H1 (cell line): ENCODE results near the gene NLRC5. TPM values are rescaled to one million over a fixed set of nuclear protein-coding genes. Genes with fewer than 3 reads are reported as not detected.

Experiments
- CTCF ChIA-PET: fragments of 300-600 bp; sonication (Branson Sonifier 250); formaldehyde crosslinking; loops from one replicate; lab custom pipeline; 2021; ENCODE audit not compliant: partially characterized antibody; lab: Charles Lee
- POLR2A ChIA-PET: fragments of 300-600 bp; sonication (Branson Sonifier 250); formaldehyde crosslinking; loops from one replicate; lab custom pipeline; 2021; ENCODE audit warnings: inconsistent platforms; ENCODE audit not compliant: partially characterized antibody; lab: Charles Lee
- DNase-seq, 2 experiments: peaks; one replicate each; pipeline versions ENCODE4 v3.0.0 to v3.0.0-alpha.2; 2010 to 2022; ENCODE audit warnings: low spot score in 2 of 2, low read depth in 1 of 2, mixed read lengths in 1 of 2
- FAIRE-seq: peaks from 2 replicates; lab custom pipeline; 2011; peaks lifted over from hg19 to GRCh38; lab: Jason Lieb, UNC
- H2AFZ ChIP-seq: 2 replicates; pipeline ENCODE4 v1.8.1; 2012; ENCODE audit warnings: low read length, inconsistent platforms
- H2AK5ac ChIP-seq: 2 replicates; pipeline ENCODE4 v1.6.1; 2013; ENCODE audit warnings: low read depth, low read length
- H2BK120ac ChIP-seq: replicated peaks from 2 replicates; pipeline ENCODE3; 2013; ENCODE audit warnings: low read depth, low read length, inconsistent platforms
- H2BK12ac ChIP-seq: 2 replicates; pipeline ENCODE4 v1.6.1; 2013; ENCODE audit warnings: low read depth, low read length
- H2BK15ac ChIP-seq: 2 replicates; pipeline ENCODE4 v1.6.1; 2013; ENCODE audit warnings: low read length
- H2BK20ac ChIP-seq: 2 replicates; pipeline ENCODE4 v1.6.1; 2013; ENCODE audit warnings: low read length
- H2BK5ac ChIP-seq: 2 replicates; pipeline ENCODE4 v1.6.1; 2013; ENCODE audit warnings: low read depth, low read length
- H3K14ac ChIP-seq: 2 replicates; pipeline ENCODE4 v1.6.1; 2013; ENCODE audit warnings: inconsistent platforms; ENCODE audit not compliant: insufficient read length
- H3K18ac ChIP-seq: 2 replicates; pipeline ENCODE4 v1.6.1; 2013; ENCODE audit warnings: low read length; ENCODE audit errors: extremely low read depth
- H3K23ac ChIP-seq: 2 replicates; pipeline ENCODE4 v1.6.1; 2013; ENCODE audit warnings: inconsistent platforms; ENCODE audit not compliant: insufficient read length
- H3K23me2 ChIP-seq: 2 replicates; pipeline ENCODE4 v1.6.1; 2013; ENCODE audit warnings: low read depth, low read length
- H3K27ac ChIP-seq: 2 replicates; pipeline ENCODE4 v1.6.1; 2011; ENCODE audit warnings: low read depth, low read length, inconsistent platforms
- H3K27me3 ChIP-seq, 4 experiments: replicated peaks in 1 of 4; 1 replicate in 1 of 4; 2 replicates in 3 of 4; pipeline versions ENCODE4 v1.6.1 to v1.8.1; 2011 to 2013; ENCODE audit warnings: low read length in 3 of 4, mild to moderate bottlenecking in 3 of 4, inconsistent platforms in 2 of 4, mixed read lengths in 2 of 4, moderate library complexity in 1 of 4; ENCODE audit not compliant: control insufficient read depth in 3 of 4, insufficient read depth in 3 of 4; ENCODE audit errors: extremely low read depth in 1 of 4
- H3K36me3 ChIP-seq, 4 experiments: 2 replicates each; pipeline versions ENCODE4 v1.6.1 to v1.8.1; 2011 to 2013; ENCODE audit warnings: mild to moderate bottlenecking in 4 of 4, low read length in 3 of 4, moderate library complexity in 2 of 4, control low read depth in 1 of 4, inconsistent platforms in 1 of 4; ENCODE audit not compliant: insufficient read depth in 4 of 4, control insufficient read depth in 2 of 4
- H3K4ac ChIP-seq: replicated peaks from 2 replicates; pipeline ENCODE3; 2013; ENCODE audit warnings: low read length, low read depth, mixed read lengths, inconsistent platforms; ENCODE audit not compliant: insufficient read length
- H3K4me1 ChIP-seq, 4 experiments: replicated peaks in 1 of 4; 1 replicate in 1 of 4; 2 replicates in 3 of 4; pipeline versions ENCODE4 v1.6.1 to v1.8.1; 2011 to 2013; ENCODE audit warnings: low read length in 3 of 4, inconsistent platforms in 2 of 4, mixed read lengths in 1 of 4; ENCODE audit not compliant: insufficient read depth in 4 of 4, control insufficient read depth in 3 of 4
- H3K4me2 ChIP-seq, 2 experiments: 2 replicates each; pipeline versions ENCODE4 v1.6.1 to v1.8.1; 2011 to 2013; ENCODE audit warnings: low read depth in 2 of 2, low read length in 2 of 2, control low read depth in 1 of 2, inconsistent platforms in 1 of 2, mild to moderate bottlenecking in 1 of 2; ENCODE audit not compliant: insufficient read depth in 1 of 2
- H3K4me3 ChIP-seq, 4 experiments: fragments of 200-600, 300-600 bp in 1 of 4; sonication (generic), shearing (Covaris generic), sonication (Bioruptor Twin) in 1 of 4; 2 replicates each; pipeline versions ENCODE4 v1.5.1 to v1.8.1; 2011 to 2016; ENCODE audit warnings: low read length in 4 of 4, low read depth in 3 of 4, control low read depth in 2 of 4, inconsistent platforms in 2 of 4, mild to moderate bottlenecking in 2 of 4, mixed read lengths in 1 of 4, moderate library complexity in 1 of 4; ENCODE audit not compliant: insufficient read depth in 2 of 4; ENCODE audit errors: extremely low read depth in 1 of 4
- H3K56ac ChIP-seq: replicated peaks from 2 replicates; pipeline ENCODE3; 2013; ENCODE audit warnings: low read depth, mild to moderate bottlenecking, mixed read lengths, low read length, inconsistent platforms; ENCODE audit not compliant: insufficient read length
- H3K79me1 ChIP-seq: 2 replicates; pipeline ENCODE4 v1.6.1; 2013; ENCODE audit warnings: low read depth, low read length, control low read depth
- H3K79me2 ChIP-seq, 2 experiments: 2 replicates each; pipeline versions ENCODE4 v1.6.1 to v1.8.1; 2012 to 2013; ENCODE audit warnings: low read length in 2 of 2, mild to moderate bottlenecking in 2 of 2, inconsistent platforms in 1 of 2; ENCODE audit not compliant: insufficient read depth in 2 of 2, control insufficient read depth in 1 of 2
- H3K9ac ChIP-seq, 4 experiments: replicated peaks in 1 of 4; 1 replicate in 1 of 4; 2 replicates in 3 of 4; pipeline versions ENCODE4 v1.6.1 to v1.8.1; 2011 to 2013; ENCODE audit warnings: low read depth in 3 of 4, low read length in 3 of 4, control low read depth in 2 of 4, mild to moderate bottlenecking in 2 of 4, moderate library complexity in 2 of 4, inconsistent platforms in 1 of 4; ENCODE audit errors: extremely low read depth in 1 of 4
- H3K9me3 ChIP-seq, 2 experiments: 2 replicates each; pipeline versions ENCODE4 v1.6.1 to v1.8.1; 2012 to 2013; ENCODE audit warnings: mild to moderate bottlenecking in 2 of 2, moderate library complexity in 2 of 2, control low read depth in 1 of 2, inconsistent platforms in 1 of 2, low read depth in 1 of 2, low read length in 1 of 2, mixed read lengths in 1 of 2; ENCODE audit not compliant: insufficient read depth in 2 of 2
- H4K20me1 ChIP-seq, 2 experiments: replicated peaks in 1 of 2; 2 replicates each; pipeline versions ENCODE3 to v1.8.1; 2011 to 2013; ENCODE audit warnings: inconsistent platforms in 2 of 2, low read length in 2 of 2, mild to moderate bottlenecking in 1 of 2; ENCODE audit not compliant: insufficient read depth in 2 of 2, control insufficient read depth in 1 of 2
- H4K5ac ChIP-seq: 2 replicates; pipeline ENCODE4 v1.6.1; 2013; ENCODE audit warnings: low read length, low read depth, mixed read lengths, inconsistent platforms; ENCODE audit not compliant: insufficient read length
- H4K8ac ChIP-seq: 2 replicates; pipeline ENCODE4 v1.8.0; 2013; ENCODE audit warnings: mild to moderate bottlenecking, moderate library complexity, low read length, inconsistent platforms; ENCODE audit not compliant: insufficient read depth; ENCODE audit errors: extremely low read depth
- H4K91ac ChIP-seq: replicated peaks from 2 replicates; pipeline ENCODE3; 2013; ENCODE audit warnings: low read length, mixed read lengths, inconsistent platforms; ENCODE audit not compliant: insufficient read length
- CHD2 ChIP-seq: IDR thresholded peaks from 2 replicates; pipeline ENCODE4 v1.6.1; 2012; ENCODE audit warnings: low read length, improper control_type of control experiment
- EGR1 ChIP-seq: IDR thresholded peaks from 2 replicates; pipeline ENCODE4 v1.6.1; 2011; ENCODE audit warnings: low read depth, low read length, borderline replicate concordance
- SIN3A ChIP-seq, 2 experiments: IDR thresholded peaks in 1 of 2; conservative IDR thresholded peaks in 1 of 2; 2 replicates each; pipeline ENCODE4 v1.6.1; 2011 to 2012; ENCODE audit warnings: low read length in 2 of 2, improper control_type of control experiment in 1 of 2, low read depth in 1 of 2, mild to moderate bottlenecking in 1 of 2
- WGBS, 2 experiments: shearing (Covaris generic) in 1 of 2; methylation state at CpG; one replicate each; pipeline versions ENCODE4 v1.1.6 to v1.1.7; 2013 to 2015; ENCODE audit warnings: low lambda C conversion rate in 2 of 2, mixed read lengths in 2 of 2, inconsistent platforms in 1 of 2, low coverage in 1 of 2, missing lambda C conversion rate in 1 of 2; ENCODE audit not compliant: insufficient replicate concordance in 2 of 2, insufficient coverage in 1 of 2, insufficient read length in 1 of 2; ENCODE audit errors: extremely low coverage in 1 of 2, missing lambda C conversion rate in 1 of 2; 5-methylcytosine and 5-hydroxymethylcytosine counted together
- polyA plus RNA-seq, 7 experiments: library from polyadenylated mRNA; depleted of rRNA in 3 of 7; stranded (reverse) in 5 of 7; unstranded in 2 of 7; fragments of >200 nt in 5 of 7; fragments of 200-250 nt in 2 of 7; gene quantifications; 1 replicate in 5 of 7; 2 replicates in 1 of 7; 4 replicates in 1 of 7; pipeline versions ENCODE4 v1.2.1 to v1.2.3, GENCODE V29; 2011 to 2013; ENCODE audit warnings: missing spikeins in 2 of 7, mixed read lengths in 2 of 7
- total RNA-seq: library from RNA; stranded (reverse); fragmentation: NEBNext Ultra II Directional; extraction: Animal tissue kit (Norgen Biotek cat#: 25700); gene quantifications from 2 replicates; pipeline ENCODE4 v1.2.1, GENCODE V29; 2021

NLRC5 gene
- total and polyA plus RNA-seq, 2 of the 8 experiments (the other 6 are each of a cell fraction or from before 2014, with no cell fraction given): 2.2 to 3.2 TPM

DNA sequence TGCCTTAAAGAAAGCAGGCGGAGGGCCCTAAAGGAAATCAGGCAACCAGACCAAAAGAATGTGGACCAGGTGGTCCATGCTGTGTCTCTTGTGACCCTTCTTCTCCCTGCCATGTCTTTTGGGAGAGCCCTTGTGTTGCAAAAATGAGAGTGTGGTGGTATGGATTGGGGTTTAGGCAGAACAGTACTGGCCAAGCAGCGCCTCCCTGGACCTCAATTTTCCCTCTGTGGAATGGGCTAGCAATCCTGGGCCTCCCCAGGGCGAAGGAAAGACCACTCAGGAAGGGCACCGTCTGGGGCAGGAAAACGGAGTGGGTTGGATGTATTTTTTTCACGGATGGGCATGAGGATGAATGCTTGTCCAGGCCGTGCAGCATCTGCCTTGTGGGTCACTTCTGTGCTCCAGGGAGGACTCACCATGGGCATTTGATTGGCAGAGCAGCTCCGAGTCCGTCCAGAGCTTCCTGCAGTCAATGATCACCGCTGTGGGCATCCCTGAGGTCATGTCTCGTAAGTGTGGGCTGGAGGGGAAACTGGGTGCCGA is 7.6 kb upstream of the NLRC5 start:
- H4K91ac ChIP-seq: no peak overlapping the region
- H4K20me1 ChIP-seq: no peaks in the 10 kb centered on the region
- no peak overlapping the region for H3K27ac ChIP-seq
- no peak overlapping the region for H3K18ac ChIP-seq
- no peak overlapping the region for H2BK120ac ChIP-seq
- H3K23me2 ChIP-seq: no peaks in the 10 kb centered on the region
- H3K79me2 ChIP-seq: no peaks in the 10 kb centered on the region
- no peaks in the 10 kb centered on the region for H3K79me1 ChIP-seq
- no peak overlapping the region for H3K4me3 ChIP-seq
- DNase-seq: no peak
- no peaks in the 10 kb centered on the region for H3K36me3 ChIP-seq
- 90% methylated on average over 12 of the region's 12 CpGs; no CpG with 5 or more reads in 1 of the 2 experiments for WGBS, 2 experiments
- H3K4ac ChIP-seq: no peak overlapping the region
- H2BK20ac ChIP-seq: 0 out of 2 replicates have a peak overlapping the region, but pooled peaks have one; percentile 61
- no peaks in the 10 kb centered on the region for H3K9me3 ChIP-seq
- CTCF ChIA-PET: interaction anchor here (1.5 to 8.1 kb wide), 5 partner anchors 11 to 79 kb away, joined by 3 to 67 read pairs (median 5); no protein-coding TSS in a partner anchor
- H3K23ac ChIP-seq: no peak overlapping the region
- POLR2A ChIA-PET: interaction anchor here (2.1 kb wide), 1 partner anchor 8 kb away, joined by 4 read pairs; the partner anchor contains the start of gene NLRC5
- H2BK5ac ChIP-seq: no peak overlapping the region; the same call in 1 of the 2 replicates
- no peak overlapping the region for H2BK12ac ChIP-seq
- no peak overlapping the region for H3K56ac ChIP-seq
- H4K5ac ChIP-seq: no peak overlapping the region
- no peaks in the 10 kb centered on the region for H3K4me1 ChIP-seq
- H3K4me2 ChIP-seq: no peak overlapping the region
- H2AK5ac ChIP-seq: no peak overlapping the region; the same call in 1 of the 2 replicates
- no peak overlapping the region for H3K14ac ChIP-seq
- no peaks in the 10 kb centered on the region for H3K27me3 ChIP-seq
- H2BK15ac ChIP-seq: no peak overlapping the region
- FAIRE-seq: no peak
- H3K9ac ChIP-seq: no peak overlapping the region
- H4K8ac ChIP-seq: no peak overlapping the region
- H2AFZ ChIP-seq: no peak overlapping the region
- TF ChIP-seq EGR1 (no peak), CHD2 (no peak), SIN3A (conservative IDR thresholded peaks at IDR 0.05 in 1 of 2, IDR thresholded peaks at IDR 0.05 in 1 of 2; ENCODE audit: low read depth in 1 of 2, low read length in 2 of 2) (no peak)
- TF ChIP-seq, all 59 proteins: peak for 0
